Neural progenitor cell (in vitro differentiated cells): ENCODE measurements around the gene MMP3.

Experiments used
- EZH2phosphoT487 ChIP-seq: fragments of 200-600 bp; sonication (generic); IDR thresholded peaks from 2 replicates; pipeline ENCODE4 v1.6.1; 2017; ENCODE audit warnings: antibody characterized with exemption
- TF ChIP-seq, protein P1 (sequence below): fragments of 200-600 bp; sonication (generic); IDR thresholded peaks from 2 replicates; pipeline ENCODE4 v1.5.1; 2017; ENCODE audit warnings: antibody characterized with exemption, mild to moderate bottlenecking

DNA sequence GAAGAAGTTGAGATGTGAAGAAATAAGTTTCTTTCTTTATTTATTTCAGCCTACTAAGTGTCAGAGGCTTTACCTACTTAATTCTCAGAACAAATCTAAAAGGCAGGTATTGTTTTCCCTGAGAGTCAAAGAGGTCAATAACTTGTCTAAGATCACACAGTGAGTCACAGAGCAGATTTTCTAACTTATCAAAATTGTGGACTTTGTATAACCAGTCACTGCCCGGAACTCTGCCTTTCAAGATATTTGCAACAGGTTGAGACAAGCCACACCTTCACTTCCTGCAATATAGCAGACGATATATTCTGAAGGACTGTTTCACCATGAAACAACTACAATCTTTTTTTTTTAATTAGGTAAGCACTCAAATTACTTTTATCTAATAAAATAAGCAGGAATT, 10.5 kb upstream of the MMP3 start:
- TF ChIP-seq, protein P1, sequence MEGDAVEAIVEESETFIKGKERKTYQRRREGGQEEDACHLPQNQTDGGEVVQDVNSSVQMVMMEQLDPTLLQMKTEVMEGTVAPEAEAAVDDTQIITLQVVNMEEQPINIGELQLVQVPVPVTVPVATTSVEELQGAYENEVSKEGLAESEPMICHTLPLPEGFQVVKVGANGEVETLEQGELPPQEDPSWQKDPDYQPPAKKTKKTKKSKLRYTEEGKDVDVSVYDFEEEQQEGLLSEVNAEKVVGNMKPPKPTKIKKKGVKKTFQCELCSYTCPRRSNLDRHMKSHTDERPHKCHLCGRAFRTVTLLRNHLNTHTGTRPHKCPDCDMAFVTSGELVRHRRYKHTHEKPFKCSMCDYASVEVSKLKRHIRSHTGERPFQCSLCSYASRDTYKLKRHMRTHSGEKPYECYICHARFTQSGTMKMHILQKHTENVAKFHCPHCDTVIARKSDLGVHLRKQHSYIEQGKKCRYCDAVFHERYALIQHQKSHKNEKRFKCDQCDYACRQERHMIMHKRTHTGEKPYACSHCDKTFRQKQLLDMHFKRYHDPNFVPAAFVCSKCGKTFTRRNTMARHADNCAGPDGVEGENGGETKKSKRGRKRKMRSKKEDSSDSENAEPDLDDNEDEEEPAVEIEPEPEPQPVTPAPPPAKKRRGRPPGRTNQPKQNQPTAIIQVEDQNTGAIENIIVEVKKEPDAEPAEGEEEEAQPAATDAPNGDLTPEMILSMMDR: no peak
- TF ChIP-seq EZH2phosphoT487: no peak
